NCI-H460 (cell line): Measurements from ENCODE around the gene SPON2. TPM values are rescaled to one million over a fixed set of nuclear protein-coding genes. Genes with fewer than 3 reads are reported as not detected.

ENCODE experiments used
- DNase-seq: peaks from one replicate; pipeline ENCODE4 v3.0.0-alpha.2; 2016; ENCODE audit warnings: low read depth; ENCODE audit errors: extremely low read depth
- total RNA-seq: library from RNA; depleted of rRNA; stranded (reverse); fragments of >200 nt; shearing (Covaris generic); gene quantifications from 2 replicates; pipeline ENCODE4 v1.2.3, GENCODE V29; 2014

SPON2 gene
- total RNA-seq, 1 experiment from 2014 or later: 0.17 TPM

DNA sequence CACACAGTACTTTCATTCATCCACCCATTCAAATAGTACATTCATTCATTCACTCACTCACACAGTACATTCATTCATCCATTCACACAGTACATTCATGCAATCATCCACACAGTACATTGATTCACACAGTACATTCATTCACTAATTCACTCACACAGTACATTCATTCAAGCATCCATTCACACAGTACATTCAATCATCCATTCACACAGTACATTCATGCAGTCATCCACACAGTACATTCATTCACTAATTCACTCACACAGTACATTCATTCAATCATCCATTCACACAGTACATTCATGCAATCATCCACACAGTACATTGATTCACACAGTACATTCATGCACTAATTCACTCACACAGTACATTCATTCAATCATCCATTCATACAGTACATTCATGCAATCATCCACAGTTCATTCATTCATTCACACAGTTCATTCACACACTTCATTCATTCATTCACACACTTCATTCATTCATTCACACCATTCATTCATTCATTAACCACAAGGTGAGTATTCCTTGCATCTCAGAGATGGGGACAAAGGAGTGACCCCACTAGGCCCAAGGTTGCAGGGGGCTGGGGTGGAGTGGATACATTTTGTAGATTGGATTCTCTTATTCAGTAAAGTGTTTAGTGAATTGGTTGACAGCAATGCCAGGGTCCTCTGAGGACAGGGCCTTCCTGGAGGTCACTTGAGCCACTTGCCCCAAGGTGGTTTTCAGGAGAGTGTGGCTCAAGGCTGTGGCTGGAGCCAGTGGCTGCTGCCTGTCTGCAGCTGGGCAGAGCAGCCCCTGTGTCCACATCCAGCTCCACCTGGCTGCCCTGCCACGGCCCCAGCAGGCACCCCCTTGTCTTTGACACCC is 4.3 kb upstream of the SPON2 start:
- DNase-seq: no peak

DNA sequence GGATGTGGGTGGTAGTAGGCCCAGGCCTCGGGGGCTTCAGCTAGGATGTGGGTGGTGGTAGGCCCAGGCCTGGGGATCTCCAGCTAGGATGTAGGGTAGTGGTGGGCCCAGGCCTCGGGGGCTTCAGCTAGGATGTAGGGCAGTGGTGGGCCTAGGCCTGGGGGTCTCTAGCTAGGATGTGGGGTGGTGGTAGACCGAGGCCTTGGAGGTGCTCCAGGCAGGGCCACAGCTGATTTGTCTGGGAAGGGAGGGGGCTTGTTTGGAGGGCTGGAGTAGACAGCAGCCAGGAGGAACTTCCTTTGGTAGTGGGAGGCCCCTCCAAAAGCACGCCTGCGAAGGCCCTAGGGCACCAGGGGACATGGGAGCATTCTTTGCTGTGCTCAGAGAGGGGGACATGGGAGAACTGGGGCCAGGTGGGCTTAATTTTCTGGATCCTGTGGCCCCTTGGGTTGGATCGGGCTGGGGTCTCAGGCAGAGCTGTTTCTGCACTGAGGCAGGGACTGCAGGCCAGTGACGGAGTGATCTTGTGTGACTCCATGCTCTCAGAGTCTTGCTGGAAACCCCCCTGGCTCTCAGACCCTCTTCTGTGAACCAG is 3.3 kb upstream of the SPON2 start:
- DNase-seq: no peak

DNA sequence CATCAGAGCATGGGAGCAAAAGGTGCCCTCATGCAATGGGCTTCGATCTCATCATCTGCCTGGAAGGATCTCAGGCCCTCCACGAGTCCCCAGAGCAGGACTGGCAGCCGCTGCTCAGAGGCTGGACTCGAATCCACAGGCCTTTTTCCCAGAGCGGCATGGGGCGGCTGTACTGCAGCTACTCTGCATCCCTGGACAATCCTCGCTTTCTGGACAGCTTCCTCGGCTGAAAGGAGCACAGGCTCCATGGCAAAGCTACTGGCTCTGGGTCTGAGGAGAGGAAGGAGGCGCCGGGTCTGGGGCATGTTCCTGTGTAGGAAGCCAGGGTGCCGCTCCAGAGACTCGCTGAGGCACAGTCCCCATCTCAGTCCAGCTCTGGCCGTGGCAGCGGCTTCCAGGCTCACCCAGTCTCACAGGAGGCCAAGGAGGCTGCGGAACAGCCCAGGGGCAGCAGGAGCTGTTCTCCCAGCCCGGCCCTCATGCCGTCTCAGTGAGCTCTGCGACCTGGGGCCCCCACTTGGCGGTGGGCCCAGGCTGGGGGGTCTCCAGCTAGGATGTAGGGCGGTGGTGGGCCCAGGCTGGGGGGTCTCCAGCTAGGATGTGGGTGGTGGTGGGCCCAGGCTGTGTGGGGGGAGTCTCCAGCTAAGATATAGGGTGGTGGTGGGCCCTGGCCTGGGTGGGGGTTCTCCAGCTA is 2.7 kb upstream of the SPON2 start:
- no peak for DNase-seq

DNA sequence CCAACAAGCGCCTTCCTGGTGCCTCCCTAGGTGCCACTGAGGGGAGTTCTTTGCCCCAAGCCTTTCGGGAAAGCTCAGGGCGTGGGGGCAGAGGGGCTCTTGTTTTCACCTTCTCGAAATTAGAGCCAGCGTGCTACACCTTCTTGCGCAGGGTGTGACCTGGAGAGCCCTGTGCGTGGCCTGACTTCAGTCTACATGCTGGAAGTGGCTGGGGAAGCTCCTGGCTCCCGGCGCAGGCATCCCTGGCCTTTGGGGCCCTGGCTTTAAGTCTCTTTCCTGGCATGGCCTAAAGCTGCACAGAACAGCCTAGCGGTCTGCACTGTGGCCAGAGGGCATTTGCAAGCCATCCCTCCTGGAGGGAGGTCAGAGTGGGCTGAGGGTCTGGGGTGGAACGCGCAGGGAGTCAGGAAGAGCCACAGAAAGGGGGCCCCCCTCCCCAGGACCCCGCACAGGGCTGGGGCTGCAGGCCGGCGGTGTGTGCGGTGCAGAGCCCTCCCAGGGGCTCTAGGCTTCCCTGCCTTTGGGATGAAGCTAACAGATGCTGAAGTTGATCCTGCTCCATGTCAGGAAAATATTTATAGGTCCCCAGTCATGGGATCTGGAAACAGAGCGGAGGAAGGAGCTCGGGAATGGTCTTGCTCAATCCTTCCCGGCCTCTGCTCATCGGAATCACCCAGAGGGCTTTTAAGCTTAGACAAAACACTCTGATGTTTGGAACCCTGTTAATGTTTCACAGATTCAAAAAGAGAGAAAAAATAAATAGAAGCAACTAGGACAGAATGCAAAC is 781 bp upstream of the SPON2 start:
- no peak for DNase-seq

DNA sequence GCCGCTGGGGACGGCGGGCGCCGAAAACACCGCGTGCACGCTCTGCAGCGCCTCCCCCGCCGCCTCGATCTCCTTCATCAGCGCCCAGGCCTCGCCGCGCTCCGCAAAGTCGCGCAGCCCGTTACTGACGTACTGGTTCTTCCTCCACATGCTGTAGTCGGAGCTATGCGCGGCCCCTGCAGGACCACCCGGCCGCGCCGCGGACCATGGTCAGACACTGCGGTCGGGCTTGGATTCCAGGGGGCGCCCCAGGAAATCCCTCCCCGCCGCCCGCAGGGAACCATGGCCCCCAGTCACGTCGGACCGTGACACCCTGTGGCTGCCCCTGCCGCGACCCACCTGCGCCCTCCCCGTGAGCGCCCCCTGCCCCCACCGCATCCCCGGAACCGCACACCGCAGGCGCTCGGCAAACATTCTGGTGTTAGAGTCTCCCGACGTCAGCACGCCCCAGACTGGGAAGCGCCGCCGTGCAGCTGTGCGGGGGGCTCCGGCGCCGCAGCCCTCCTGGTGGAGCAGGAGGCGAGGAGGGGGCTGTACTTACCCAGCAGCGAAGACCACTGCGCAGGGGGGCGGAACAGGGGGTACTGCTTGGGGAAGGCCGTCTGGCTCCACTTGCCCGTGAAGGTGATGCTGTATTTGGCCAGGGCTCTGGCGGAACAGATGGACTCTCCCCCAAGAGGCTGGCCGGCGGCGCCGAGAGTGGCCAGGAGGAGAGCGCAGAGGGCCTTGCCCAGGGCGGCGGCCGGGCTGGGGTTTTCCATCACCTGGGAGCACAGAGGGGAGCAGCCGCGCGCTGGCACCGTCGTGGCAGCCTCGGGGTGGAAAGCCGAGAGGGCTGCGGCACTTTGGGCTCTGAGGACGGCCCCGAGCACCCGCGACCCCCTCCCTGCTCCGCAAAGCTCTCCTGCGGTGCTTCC is 814 bp downstream of the SPON2 start:
- no peak for DNase-seq

DNA sequence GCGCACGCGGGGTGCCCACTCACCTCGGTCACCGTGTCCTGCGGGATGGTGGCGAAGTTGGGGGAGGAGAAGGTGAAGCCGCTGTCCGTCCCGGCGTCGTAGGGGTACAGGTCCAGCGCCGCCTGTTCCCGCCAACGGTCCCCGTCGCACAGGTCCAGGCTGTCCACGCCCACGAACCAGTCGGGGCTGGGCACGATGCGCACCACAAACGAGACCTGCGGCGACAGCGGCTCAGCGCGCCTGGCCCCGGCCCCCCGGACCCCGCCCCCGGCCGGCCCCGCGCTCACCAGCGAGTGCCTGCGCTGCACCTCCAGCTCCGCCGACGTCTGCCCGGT is 1.4 kb downstream of the SPON2 start:
- DNase-seq: no peak

DNA sequence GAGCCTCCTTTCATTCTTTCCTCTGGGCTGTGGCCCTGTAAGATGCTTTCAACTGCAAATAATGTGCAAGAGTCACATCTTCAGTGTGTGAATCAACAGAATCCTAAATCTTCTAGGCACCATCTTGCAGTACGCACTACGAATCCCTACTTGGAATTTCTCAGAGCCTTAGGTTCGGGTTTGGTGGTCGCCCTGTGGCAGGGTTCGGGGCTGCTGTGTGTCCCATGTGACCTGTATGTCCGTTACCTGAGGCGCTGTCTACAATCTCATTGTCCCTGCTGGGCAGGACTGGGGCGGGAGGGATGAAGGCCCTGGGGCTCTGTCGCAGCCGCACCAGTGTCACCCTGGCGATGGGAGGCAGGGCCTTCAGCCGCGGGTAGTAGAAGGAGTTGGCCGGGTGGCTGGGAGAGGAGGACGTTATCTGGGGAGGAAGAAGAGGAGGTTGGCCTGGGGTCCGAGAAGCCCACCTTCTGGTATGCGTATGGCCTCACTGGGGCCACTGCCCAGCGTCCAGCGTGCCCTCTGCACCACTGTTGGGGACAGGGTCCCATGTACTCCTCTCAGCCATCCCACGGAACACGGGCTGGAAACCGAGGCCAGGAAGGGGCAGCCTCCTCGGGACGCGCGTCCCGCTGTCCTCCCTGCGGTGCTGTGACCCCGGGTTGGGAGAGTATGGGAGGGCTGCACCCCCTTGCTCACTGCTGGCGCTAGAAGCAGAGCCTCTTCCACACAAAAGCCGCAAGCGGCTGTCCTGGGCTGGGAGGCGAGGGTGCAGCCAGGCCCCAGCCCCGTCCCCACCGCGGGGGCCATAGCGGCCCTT is 2.0 kb downstream of the SPON2 start:
- DNase-seq: no peak

DNA sequence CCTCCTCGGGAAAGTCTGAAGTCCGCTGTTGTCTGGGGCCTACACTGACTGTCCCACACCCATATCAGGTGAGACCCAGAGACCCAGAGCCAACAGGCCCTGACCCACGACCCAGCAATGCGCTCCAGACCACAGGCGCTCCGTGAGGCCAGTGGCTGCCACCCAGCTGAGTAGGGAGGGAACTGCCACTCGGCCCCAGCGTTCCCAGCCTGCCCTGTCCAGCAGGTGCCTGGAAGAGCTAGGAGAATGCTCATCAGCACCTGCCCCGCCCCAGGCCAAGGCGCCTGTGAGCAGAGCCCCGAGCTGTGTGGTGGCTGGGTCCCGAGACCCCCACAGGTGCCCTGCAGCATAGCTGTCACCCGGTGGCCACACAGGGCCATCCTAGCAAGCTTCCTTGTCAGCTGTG is 2.7 kb downstream of the SPON2 start:
- no peak for DNase-seq

DNA sequence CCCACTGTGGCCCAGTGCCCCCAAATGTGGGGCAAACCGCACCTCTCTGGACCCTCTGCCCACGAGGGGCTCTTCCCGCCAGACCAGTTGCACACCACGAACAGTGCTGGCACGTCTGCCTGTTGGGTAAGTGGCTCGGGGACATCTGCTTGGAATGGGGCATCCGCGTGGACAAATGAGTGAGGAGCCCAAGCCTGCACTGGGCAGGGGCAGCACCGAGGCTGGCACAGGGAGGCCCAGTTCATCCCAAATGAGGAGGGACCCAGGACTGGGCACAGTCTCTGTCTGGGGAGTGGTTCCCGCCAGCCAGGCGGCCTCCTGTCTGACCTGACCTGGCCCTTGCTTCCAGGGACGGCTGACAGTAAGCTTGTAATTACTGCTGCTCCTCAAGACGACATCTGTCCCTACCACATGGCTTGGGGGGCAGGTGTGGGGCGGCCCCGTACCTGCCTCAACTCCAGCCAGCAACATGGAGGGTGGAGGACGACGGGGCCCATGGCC is 3.2 kb downstream of the SPON2 start:
- DNase-seq: no peak

DNA sequence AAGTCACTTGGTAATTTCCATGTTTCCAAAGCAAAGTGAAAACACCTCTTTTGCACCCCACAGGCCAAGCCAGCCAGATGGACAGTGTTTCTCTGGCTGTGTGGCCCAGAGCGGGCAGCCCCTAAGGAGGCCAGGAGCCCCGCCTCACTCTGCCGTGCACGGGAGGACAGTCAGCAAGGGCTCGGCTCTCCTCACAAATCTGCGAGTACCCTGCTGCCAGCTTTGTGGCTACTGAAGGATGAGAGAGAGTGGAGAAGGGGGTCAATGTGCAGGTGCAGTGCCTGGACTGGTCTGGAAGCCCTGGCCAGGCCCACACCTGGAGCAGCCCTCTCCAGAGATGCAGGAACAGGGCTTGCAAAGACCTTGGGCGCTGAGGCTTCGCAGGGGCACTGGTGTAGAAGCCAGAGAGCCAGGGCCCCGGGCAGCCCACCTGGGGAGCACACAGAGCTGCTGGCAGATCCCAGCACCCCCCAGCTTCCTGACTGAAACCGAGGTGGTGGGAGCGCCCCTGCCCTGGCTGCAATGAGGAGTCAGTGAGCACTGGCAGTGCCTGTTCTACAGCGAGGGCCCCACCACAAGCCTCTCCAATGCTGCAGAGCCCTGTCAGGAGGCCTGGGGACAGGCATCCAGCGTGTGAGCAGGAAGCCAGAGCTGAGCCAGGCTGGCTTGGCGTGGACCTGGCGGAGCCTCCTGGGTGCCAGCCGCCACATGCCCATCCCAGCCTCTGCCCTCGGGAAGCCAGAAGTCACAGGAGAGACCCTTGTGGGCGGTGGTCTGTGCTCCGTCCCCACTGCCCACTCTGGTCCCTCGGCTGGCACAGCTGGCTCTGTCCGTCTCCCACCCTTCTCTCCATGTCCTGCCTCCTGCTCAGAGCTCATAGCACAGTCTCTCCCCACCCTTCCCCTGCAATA is 3.9 kb downstream of the SPON2 start:
- no peak for DNase-seq

DNA sequence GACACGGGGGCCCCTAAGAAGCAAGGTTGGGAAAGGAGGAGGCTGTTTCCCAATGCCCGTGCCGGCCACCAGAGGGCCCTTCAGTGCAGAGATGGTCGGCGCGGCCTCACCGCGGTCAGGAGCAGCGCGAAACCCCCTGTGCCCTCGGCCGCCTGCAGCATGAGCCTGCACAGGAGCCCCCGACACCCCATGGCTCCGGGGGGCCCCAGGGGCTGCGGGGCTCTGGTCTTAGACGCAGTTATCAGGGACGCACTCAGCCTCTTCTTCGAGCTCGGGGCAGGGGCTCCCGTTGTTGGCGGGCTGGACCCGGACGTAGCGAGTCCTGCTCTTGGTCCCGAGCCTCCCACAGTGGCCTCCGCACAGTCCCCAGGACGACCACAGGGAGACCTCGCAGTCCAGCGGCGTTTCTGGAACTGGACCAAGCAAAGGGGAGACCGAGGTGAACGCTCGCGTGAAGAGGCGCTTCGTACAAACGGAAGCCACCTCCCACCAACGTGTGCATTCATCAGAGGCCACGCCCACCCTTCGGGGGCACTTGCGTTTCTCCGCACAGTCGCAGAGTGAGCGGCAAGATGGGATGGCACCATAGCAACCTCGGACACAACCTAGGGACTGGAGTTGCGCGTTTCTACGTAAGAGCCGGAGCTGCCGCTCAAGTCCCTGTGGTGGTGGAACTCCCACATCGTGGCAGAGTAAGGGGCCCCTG is 5.0 kb downstream of the SPON2 start:
- peak; percentile 68 for DNase-seq

DNA sequence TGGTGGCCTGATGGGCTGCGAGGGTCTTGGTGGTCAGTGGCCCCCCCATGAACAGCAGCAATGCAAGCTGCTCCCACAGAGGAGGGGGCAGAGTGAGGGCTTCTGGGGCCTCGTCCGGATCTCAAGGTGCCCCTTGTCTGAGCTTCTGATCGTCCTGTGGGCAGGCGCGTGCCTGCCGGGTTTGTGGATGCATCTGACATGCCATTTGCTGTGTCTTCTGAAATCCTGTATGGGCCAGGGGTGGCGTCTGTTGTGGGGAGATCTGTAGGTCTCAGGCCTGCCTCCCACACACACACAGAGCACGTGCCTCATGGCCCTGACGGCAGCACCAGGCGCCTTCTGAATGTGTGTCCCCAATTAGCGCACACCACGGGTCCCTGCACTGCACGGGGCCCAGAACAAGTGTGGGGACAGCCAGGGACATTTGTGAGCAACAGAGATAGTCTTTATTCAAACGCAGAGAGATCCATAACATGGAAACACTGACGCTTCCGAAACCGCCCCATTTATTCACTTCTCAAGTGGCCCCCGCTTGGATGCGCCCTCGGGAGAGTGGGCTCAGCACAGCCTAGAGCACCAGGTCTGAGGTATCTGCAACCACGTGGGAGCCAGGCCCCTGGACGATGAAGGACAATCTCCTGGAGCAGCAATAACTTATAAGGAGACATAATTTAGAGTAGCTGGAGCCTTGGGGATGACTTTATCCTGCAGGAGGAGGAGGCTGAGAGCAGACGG is 5.7 kb downstream of the SPON2 start:
- no peak for DNase-seq

DNA sequence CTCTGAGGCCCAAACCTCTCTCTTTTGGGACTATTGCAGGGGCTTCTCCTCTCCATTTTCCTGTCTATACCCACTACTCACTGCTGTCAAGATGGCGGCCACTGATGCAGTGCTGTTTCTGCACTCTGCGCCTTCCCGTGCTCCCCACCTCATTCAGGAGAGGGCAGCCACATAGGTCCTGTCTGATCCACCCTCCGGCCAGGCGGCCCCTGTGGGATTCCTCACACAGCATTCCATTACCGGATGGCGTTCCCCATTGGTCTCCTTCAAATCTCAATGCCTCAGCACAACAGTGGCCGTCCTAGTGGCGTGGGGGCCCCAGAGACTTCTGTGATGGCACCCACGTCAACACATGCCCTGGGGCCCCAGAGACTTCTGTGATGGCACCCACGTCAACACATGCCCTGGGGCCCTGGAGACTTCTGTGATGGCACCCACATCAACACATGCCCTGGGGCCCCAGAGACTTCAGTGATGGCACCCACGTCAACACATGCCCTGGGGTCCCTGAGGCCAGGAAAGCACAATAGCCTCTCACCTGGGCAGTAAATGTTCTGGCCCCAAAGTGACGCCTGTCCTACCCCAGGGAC is 7.3 kb downstream of the SPON2 start:
- no peak for DNase-seq

DNA sequence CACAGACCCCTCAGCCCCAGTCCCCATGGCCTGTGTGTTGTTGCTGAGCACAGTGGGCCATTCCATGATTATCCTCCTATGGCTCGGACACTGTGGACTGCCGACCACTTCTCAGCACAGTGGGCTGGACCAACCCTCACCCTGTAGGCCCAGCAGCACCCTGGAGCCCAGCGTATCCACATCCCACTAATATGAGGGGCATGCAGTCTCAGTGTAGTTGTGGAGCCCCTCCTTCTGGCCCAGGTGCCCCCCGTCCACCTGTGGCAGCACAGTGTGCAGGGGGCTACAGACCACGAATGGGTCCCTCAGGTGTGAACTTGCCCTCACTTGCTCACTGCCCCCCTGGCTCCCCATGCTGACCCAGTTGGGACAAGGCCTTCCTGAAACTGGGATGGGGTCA is 7.9 kb downstream of the SPON2 start:
- DNase-seq: no peak

DNA sequence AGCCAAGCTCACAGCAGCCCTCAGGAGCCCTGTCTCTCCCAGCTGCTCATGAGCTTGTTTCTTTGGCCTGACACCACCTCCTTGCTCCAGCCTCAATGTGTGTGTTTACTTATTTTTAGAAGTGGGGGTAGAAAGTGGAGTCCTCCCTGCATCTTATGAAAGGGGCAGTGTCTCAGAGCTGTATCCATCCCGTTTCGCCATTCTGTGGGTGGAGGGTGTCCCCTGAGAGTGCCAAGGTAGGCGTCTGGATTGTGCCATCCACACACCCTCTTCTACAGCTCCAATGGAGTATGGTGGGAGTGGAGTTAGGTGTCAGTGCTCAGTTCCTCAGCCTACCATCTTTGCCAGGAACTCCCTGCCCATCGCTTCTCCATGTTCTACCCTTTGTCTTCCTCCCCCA is 8.3 kb downstream of the SPON2 start:
- no peak for DNase-seq

DNA sequence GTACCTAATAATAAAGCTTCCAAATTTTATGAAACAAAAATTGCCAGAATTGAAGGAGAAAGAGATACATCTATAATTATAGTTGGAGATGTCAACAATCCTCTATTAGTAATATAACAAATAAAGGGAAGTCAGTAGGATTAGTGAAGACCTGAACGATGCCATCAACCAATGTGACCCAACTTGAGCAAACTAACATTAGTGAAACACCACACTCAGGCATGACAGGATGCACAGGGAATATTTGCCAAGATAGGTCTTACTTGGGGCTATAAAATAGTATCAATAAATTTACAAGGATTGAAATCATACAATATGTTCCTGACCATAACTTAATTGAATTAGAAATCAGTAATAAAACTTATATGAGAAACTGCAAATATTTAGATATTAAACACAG is 12.0 kb downstream of the SPON2 start:
- DNase-seq: no peak
